BJ (cell line): ENCODE data around the gene EFNA5. TPM values are rescaled to one million over a fixed set of nuclear protein-coding genes. Genes with fewer than 3 reads are reported as not detected.

Experiments used
- CTCF ChIA-PET: fragments of 350-600 bp; formaldehyde crosslinking; extraction: SDS; loops from one replicate; lab custom pipeline; 2021; ENCODE audit warnings: antibody characterized with exemption, inconsistent platforms; lab: Yijun Ruan, JAX
- POLR2A ChIA-PET: fragments of 300-600 bp; sonication (Branson Sonifier 250); formaldehyde crosslinking; extraction: SDS; loops from one replicate; lab custom pipeline; 2021; ENCODE audit warnings: antibody characterized with exemption; lab: Charles Lee
- DNase-seq: peaks from one replicate; pipeline ENCODE4 v3.0.0-alpha.2; 2011; ENCODE audit warnings: low read depth
- H3K27me3 ChIP-seq: 2 replicates; pipeline ENCODE4 v1.6.0; 2011; ENCODE audit warnings: low read length; ENCODE audit not compliant: control insufficient read depth, insufficient read depth
- H3K36me3 ChIP-seq: 2 replicates; pipeline ENCODE4 v1.5.1; 2011; ENCODE audit warnings: low read length; ENCODE audit not compliant: control insufficient read depth, insufficient read depth
- H3K4me3 ChIP-seq: 2 replicates; pipeline ENCODE4 v1.5.1; 2011; ENCODE audit warnings: low read depth, mild to moderate bottlenecking, control low read depth, low read length
- polyA plus RNA-seq: library from polyadenylated mRNA; depleted of rRNA; stranded (reverse); fragments of >200 nt; gene quantifications from 2 replicates; pipeline ENCODE4 v1.2.3, GENCODE V29; 2011
- TF ChIP-seq, protein P1 (sequence below): IDR thresholded peaks from 2 replicates; pipeline ENCODE4 v1.5.1; 2011; ENCODE audit warnings: low read depth, mild to moderate bottlenecking, control low read depth, inconsistent platforms, low read length, moderate library complexity; ENCODE audit not compliant: insufficient read depth

Gene EFNA5
- polyA plus RNA-seq, 1 experiment: 0.67 TPM

GRCh38 chr5:107464416-107464815, 206.3 kb downstream of the EFNA5 start:
- TF ChIP-seq, protein P1, sequence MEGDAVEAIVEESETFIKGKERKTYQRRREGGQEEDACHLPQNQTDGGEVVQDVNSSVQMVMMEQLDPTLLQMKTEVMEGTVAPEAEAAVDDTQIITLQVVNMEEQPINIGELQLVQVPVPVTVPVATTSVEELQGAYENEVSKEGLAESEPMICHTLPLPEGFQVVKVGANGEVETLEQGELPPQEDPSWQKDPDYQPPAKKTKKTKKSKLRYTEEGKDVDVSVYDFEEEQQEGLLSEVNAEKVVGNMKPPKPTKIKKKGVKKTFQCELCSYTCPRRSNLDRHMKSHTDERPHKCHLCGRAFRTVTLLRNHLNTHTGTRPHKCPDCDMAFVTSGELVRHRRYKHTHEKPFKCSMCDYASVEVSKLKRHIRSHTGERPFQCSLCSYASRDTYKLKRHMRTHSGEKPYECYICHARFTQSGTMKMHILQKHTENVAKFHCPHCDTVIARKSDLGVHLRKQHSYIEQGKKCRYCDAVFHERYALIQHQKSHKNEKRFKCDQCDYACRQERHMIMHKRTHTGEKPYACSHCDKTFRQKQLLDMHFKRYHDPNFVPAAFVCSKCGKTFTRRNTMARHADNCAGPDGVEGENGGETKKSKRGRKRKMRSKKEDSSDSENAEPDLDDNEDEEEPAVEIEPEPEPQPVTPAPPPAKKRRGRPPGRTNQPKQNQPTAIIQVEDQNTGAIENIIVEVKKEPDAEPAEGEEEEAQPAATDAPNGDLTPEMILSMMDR: no peak
- Histone ChIP-seq H3K4me3 (no peak overlapping the region), H3K27me3 (peaks cover 8% of the 10 kb centered on the region), H3K36me3 (no peaks in the 10 kb centered on the region)
- DNase-seq: no peak
- CTCF ChIA-PET: interaction anchor here (1.3 kb wide), 1 partner anchor 108 kb away, joined by 4 read pairs; no protein-coding TSS in a partner anchor
- POLR2A ChIA-PET: no interaction called here

DNA sequence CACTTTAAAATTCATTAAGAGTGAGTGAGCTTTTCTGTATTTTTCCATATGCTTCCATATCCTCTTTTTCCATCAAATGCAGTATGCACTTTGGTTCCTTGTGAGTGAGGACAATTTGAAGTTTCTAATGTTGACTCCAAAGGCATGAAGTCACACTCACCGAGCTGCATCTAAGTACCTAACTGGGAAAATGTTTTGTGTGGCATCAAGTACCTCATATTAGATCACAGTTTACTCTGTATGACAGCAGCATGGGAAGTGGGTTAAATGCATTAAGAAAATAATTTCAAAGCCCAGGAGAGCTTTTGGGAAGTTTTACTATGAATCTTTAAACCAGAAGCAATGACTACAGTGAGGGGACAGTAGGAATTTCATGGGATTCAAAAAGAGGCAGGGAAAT, 207.0 kb downstream of the EFNA5 start:
- TF ChIP-seq, protein P1: no peak
- CTCF ChIA-PET: no interaction called here
- POLR2A ChIA-PET: no interaction called here
- Histone ChIP-seq H3K36me3 (no peaks in the 10 kb centered on the region), H3K4me3 (no peak overlapping the region), H3K27me3 (peaks cover 8% of the 10 kb centered on the region)
- no peak for DNase-seq

GRCh38 chr5:107461770-107462169, 209.0 kb downstream of the EFNA5 start:
- no peak for DNase-seq
- H3K36me3 ChIP-seq: no peaks in the 10 kb centered on the region
- TF ChIP-seq, protein P1: no peak
- peaks cover 8% of the 10 kb centered on the region for H3K27me3 ChIP-seq
- ChIA-PET POLR2A (interaction anchor here (1.1 kb wide), 1 partner anchor 36 kb away, joined by 5 read pairs; no protein-coding TSS in a partner anchor), CTCF (no interaction called here)
- H3K4me3 ChIP-seq: no peak overlapping the region

DNA sequence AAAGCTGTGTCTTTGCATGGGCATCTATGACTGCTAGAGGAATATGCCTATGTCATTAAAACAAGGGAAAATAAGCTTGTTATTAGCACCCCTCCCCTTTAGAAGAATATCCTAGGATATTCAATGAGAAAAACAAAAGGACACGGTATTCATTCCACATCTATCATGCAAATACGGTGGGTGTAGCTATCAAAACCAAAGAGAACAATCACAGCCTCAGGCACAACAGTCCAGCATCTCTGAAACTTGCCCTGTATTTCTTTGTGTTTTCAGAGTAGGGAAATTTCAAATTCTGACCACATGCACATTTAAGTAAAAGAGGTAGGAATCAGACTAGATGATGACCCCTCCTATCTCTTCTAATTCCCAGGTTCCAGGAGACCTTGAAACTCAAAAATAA, 209.9 kb downstream of the EFNA5 start:
- Histone ChIP-seq H3K27me3 (peaks cover 10% of the 10 kb centered on the region), H3K4me3 (no peak overlapping the region), H3K36me3 (no peaks in the 10 kb centered on the region)
- no peak for DNase-seq
- TF ChIP-seq, protein P1: no peak
- CTCF ChIA-PET: no interaction called here
- POLR2A ChIA-PET: no interaction called here

DNA sequence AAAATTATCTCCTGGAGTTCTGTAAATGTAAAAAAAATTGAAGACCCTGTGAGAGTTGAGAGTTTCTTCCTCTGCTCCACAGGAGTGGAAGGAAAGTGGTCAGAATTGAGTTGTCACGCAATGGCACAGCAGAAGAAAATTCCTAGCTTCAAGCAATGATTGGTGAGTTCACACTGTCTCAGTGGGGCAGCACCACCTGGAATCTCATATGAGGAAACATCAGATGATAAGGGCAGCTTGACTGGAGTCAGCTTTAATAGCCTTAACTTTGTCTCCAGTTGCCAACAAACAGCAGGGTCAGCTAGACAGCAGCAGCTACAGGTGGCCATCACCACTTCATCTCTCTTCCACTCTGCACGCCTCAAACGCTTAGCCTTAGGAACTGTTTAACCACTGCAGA, 211.1 kb downstream of the EFNA5 start:
- CTCF ChIA-PET: no interaction called here
- POLR2A ChIA-PET: no interaction called here

More for the DNA sequence above, 211.1 kb downstream of the EFNA5 start:
- TF ChIP-seq, protein P1: no peak
- DNase-seq: no peak
- Histone ChIP-seq H3K27me3 (peaks cover 10% of the 10 kb centered on the region), H3K36me3 (no peaks in the 10 kb centered on the region), H3K4me3 (no peak overlapping the region)
